Activated naive CD8-positive, alpha-beta T cell treated with anti-CD3 and anti-CD28 coated beads, Interleukin-2, amount 50 U/mL, for 24 hours (primary cell): ENCODE results near the gene ZNRF1.
A peak's percentile ranks its signal among the peaks of the same experiment; 100 is the strongest.

Experiments
- ATAC-seq: fragments of 150-1000 bp; cut with Tn5 transposase; one replicate; pipeline ENCODE4 v1.10.0; 2021
- DNase-seq: peaks from one replicate; pipeline ENCODE4 v3.0.0; 2021
- H3K27ac Mint-ChIP-seq: one replicate; pipeline ENCODE4 v1.8.0; 2021; ENCODE audit warnings: mild to moderate bottlenecking, mixed read lengths
- H3K27me3 Mint-ChIP-seq: one replicate; pipeline ENCODE4 v1.8.0; 2021; ENCODE audit warnings: mixed read lengths
- H3K36me3 Mint-ChIP-seq: one replicate; pipeline ENCODE4 v1.8.0; 2021; ENCODE audit warnings: low read depth, mixed read lengths
- H3K4me1 Mint-ChIP-seq: one replicate; pipeline ENCODE4 v1.8.0; 2021; ENCODE audit warnings: mixed read lengths
- H3K4me3 Mint-ChIP-seq: one replicate; pipeline ENCODE4 v1.8.0; 2021; ENCODE audit warnings: mild to moderate bottlenecking, moderate library complexity, mixed read lengths
- H3K9me3 Mint-ChIP-seq: one replicate; pipeline ENCODE4 v1.8.0; 2021; ENCODE audit warnings: mixed read lengths

The ZNRF1 gene

GRCh38 chr16:75093598-75094540 lies 95.0 kb downstream of the ZNRF1 start:
- Mint-ChIP-seq H3K27ac (no peak overlapping the region), H3K36me3 (no peaks in the 10 kb centered on the region), H3K4me3 (no peak overlapping the region), H3K9me3 (no peaks in the 10 kb centered on the region), H3K27me3 (no peaks in the 10 kb centered on the region), H3K4me1 (peaks cover 53% of the 10 kb centered on the region)
- ATAC-seq: no peak
- no peak for DNase-seq

- Mint-ChIP-seq H3K9me3 (no peaks in the 10 kb centered on the region), H3K4me3 (no peak overlapping the region), H3K36me3 (no peaks in the 10 kb centered on the region), H3K27me3 (no peaks in the 10 kb centered on the region), H3K27ac (no peak overlapping the region), H3K4me1 (peaks cover 58% of the 10 kb centered on the region)
- ATAC-seq (no peak), DNase-seq (no peak)
Measured at GRCh38 chr16:75095204-75095621, 96.4 kb downstream of the ZNRF1 start.

GRCh38 chr16:75096656-75097055 lies 97.8 kb downstream of the ZNRF1 start:
- Mint-ChIP-seq H3K9me3 (no peaks in the 10 kb centered on the region), H3K4me3 (peak overlapping the region; percentile 49), H3K4me1 (peaks cover 64% of the 10 kb centered on the region), H3K27me3 (no peaks in the 10 kb centered on the region), H3K27ac (peak overlapping the region; percentile 89), H3K36me3 (no peaks in the 10 kb centered on the region)
- ATAC-seq (no peak), DNase-seq (no peak)

- Mint-ChIP-seq H3K27me3 (no peaks in the 10 kb centered on the region), H3K4me3 (peak overlapping the region; percentile 49), H3K9me3 (no peaks in the 10 kb centered on the region), H3K27ac (peak overlapping the region; percentile 89), H3K36me3 (no peaks in the 10 kb centered on the region), H3K4me1 (peaks cover 64% of the 10 kb centered on the region)
- DNase-seq (no peak), ATAC-seq (no peak)
Measured at GRCh38 chr16:75097191-75097761, 98.5 kb downstream of the ZNRF1 start.

- H3K27me3 Mint-ChIP-seq: no peaks in the 10 kb centered on the region
- H3K4me3 Mint-ChIP-seq: peak overlapping the region; percentile 54
- H3K4me1 Mint-ChIP-seq: peaks cover 64% of the 10 kb centered on the region
- ATAC-seq: peak; percentile 95
- peak; percentile 78 for DNase-seq
- peak overlapping the region; percentile 86 for H3K27ac Mint-ChIP-seq
- H3K36me3 Mint-ChIP-seq: no peaks in the 10 kb centered on the region
- no peaks in the 10 kb centered on the region for H3K9me3 Mint-ChIP-seq
Measured at GRCh38 chr16:75097941-75098901, 99.4 kb downstream of the ZNRF1 start.

- H3K4me3 Mint-ChIP-seq: peak overlapping the region; percentile 54
- H3K36me3 Mint-ChIP-seq: peaks cover 1% of the 10 kb centered on the region
- ATAC-seq: no peak
- peaks cover 66% of the 10 kb centered on the region for H3K4me1 Mint-ChIP-seq
- no peaks in the 10 kb centered on the region for H3K27me3 Mint-ChIP-seq
- H3K27ac Mint-ChIP-seq: peak overlapping the region; percentile 86
- no peak for DNase-seq
- H3K9me3 Mint-ChIP-seq: peaks cover 2% of the 10 kb centered on the region
Measured at GRCh38 chr16:75099075-75099667, 100.3 kb downstream of the ZNRF1 start.

GRCh38 chr16:75099738-75100602 lies 101.1 kb downstream of the ZNRF1 start:
- ATAC-seq: peak; percentile 22
- Mint-ChIP-seq H3K4me1 (peaks cover 71% of the 10 kb centered on the region), H3K27ac (peak overlapping the region; percentile 86)

GRCh38 chr16:75100603-75100990 lies 101.8 kb downstream of the ZNRF1 start:
- Mint-ChIP-seq H3K27me3 (no peaks in the 10 kb centered on the region), H3K27ac (peak overlapping the region; percentile 86), H3K4me1 (peaks cover 71% of the 10 kb centered on the region), H3K4me3 (no peak overlapping the region), H3K9me3 (peaks cover 6% of the 10 kb centered on the region), H3K36me3 (peaks cover 4% of the 10 kb centered on the region)
- DNase-seq (no peak), ATAC-seq (no peak)

More at GRCh38 chr16:75099738-75100602, 101.1 kb downstream of the ZNRF1 start:
- peak overlapping the region; percentile 30 for H3K4me3 Mint-ChIP-seq
- DNase-seq: peak; percentile 51
- H3K36me3 Mint-ChIP-seq: peaks cover 4% of the 10 kb centered on the region
- no peaks in the 10 kb centered on the region for H3K27me3 Mint-ChIP-seq
- peaks cover 6% of the 10 kb centered on the region for H3K9me3 Mint-ChIP-seq

GRCh38 chr16:75101635-75102034 lies 102.8 kb downstream of the ZNRF1 start:
- H3K27ac Mint-ChIP-seq: no peak overlapping the region
- H3K4me1 Mint-ChIP-seq: peaks cover 64% of the 10 kb centered on the region
- peaks cover 4% of the 10 kb centered on the region for H3K36me3 Mint-ChIP-seq
- H3K4me3 Mint-ChIP-seq: no peak overlapping the region
- DNase-seq (no peak), ATAC-seq (no peak)
- peaks cover 6% of the 10 kb centered on the region for H3K9me3 Mint-ChIP-seq
- no peaks in the 10 kb centered on the region for H3K27me3 Mint-ChIP-seq

GRCh38 chr16:75102595-75102994 lies 103.8 kb downstream of the ZNRF1 start:
- no peaks in the 10 kb centered on the region for H3K27me3 Mint-ChIP-seq
- DNase-seq (no peak), ATAC-seq (no peak)
- no peak overlapping the region for H3K27ac Mint-ChIP-seq
- H3K36me3 Mint-ChIP-seq: peaks cover 4% of the 10 kb centered on the region
- H3K9me3 Mint-ChIP-seq: peaks cover 6% of the 10 kb centered on the region
- H3K4me3 Mint-ChIP-seq: no peak overlapping the region
- H3K4me1 Mint-ChIP-seq: peaks cover 57% of the 10 kb centered on the region

GRCh38 chr16:75103994-75104393 lies 105.2 kb downstream of the ZNRF1 start:
- no peak for ATAC-seq
- Mint-ChIP-seq H3K9me3 (peaks cover 6% of the 10 kb centered on the region), H3K27ac (no peak overlapping the region), H3K36me3 (peaks cover 5% of the 10 kb centered on the region), H3K27me3 (no peaks in the 10 kb centered on the region), H3K4me3 (no peak overlapping the region), H3K4me1 (peaks cover 55% of the 10 kb centered on the region)
- DNase-seq: no peak

GRCh38 chr16:75104836-75105235 lies 106.0 kb downstream of the ZNRF1 start:
- peaks cover 55% of the 10 kb centered on the region for H3K4me1 Mint-ChIP-seq
- H3K9me3 Mint-ChIP-seq: peaks cover 6% of the 10 kb centered on the region
- H3K36me3 Mint-ChIP-seq: peaks cover 5% of the 10 kb centered on the region
- H3K4me3 Mint-ChIP-seq: no peak overlapping the region
- ATAC-seq: no peak
- no peak overlapping the region for H3K27ac Mint-ChIP-seq
- DNase-seq: no peak
- no peaks in the 10 kb centered on the region for H3K27me3 Mint-ChIP-seq

GRCh38 chr16:75105306-75106061 lies 106.7 kb downstream of the ZNRF1 start:
- peaks cover 55% of the 10 kb centered on the region for H3K4me1 Mint-ChIP-seq
- H3K27me3 Mint-ChIP-seq: no peaks in the 10 kb centered on the region
- peaks cover 5% of the 10 kb centered on the region for H3K36me3 Mint-ChIP-seq
- DNase-seq (no peak), ATAC-seq (no peak)
- no peak overlapping the region for H3K4me3 Mint-ChIP-seq
- H3K9me3 Mint-ChIP-seq: peaks cover 6% of the 10 kb centered on the region
- H3K27ac Mint-ChIP-seq: no peak overlapping the region
